Lung (tissue), 16 donors: ENCODE data around the gene COMMD1. TPM values are rescaled to one million over a fixed set of nuclear protein-coding genes. Genes with fewer than 3 reads are reported as not detected.
A peak's percentile ranks its signal among the peaks of the same experiment; 100 is the strongest.
"Not testable (repeated sequence)": the region's sequence is repeated elsewhere in the genome, so short reads cannot be mapped to it uniquely, and the experiment has no call there.

Experiments
- ATAC-seq: fragments of 200-7000 bp; cut with Tn5 transposase; one replicate; pipeline ENCODE4 v1.9.1; 2020; ENCODE audit warnings: moderate number of reproducible peaks; ENCODE audit not compliant: insufficient read depth, low FRiP score
- DNase-seq, 3 donors: peaks; one replicate each; pipeline ENCODE4 v3.0.0-alpha.2; 2013 to 2017
- H3K27ac ChIP-seq, 2 donors: one replicate each; pipeline ENCODE4 v1.5.1; 2013; ENCODE audit warnings: mild to moderate bottlenecking in 2 of 2, moderate library complexity in 2 of 2, control low read depth in 1 of 2, inconsistent platforms in 1 of 2, low read depth in 1 of 2, low read length in 1 of 2
- H3K27me3 ChIP-seq, 3 donors: one replicate each; pipeline ENCODE4 v1.5.1; 2013; ENCODE audit warnings: low read length in 2 of 3; ENCODE audit not compliant: control insufficient read depth in 3 of 3, insufficient read depth in 3 of 3
- H3K36me3 ChIP-seq, 4 donors: one replicate each; pipeline ENCODE4 v1.5.1; 2013; ENCODE audit warnings: low read length in 4 of 4, mild to moderate bottlenecking in 1 of 4, moderate library complexity in 1 of 4; ENCODE audit not compliant: control insufficient read depth in 4 of 4, insufficient read depth in 4 of 4
- H3K4me1 ChIP-seq, 5 donors: one replicate each; pipeline ENCODE4 v1.5.1; 2013; ENCODE audit warnings: low read length in 5 of 5, mild to moderate bottlenecking in 2 of 5, moderate library complexity in 1 of 5; ENCODE audit not compliant: control insufficient read depth in 5 of 5, insufficient read depth in 5 of 5
- H3K4me3 ChIP-seq: one replicate; pipeline ENCODE4 v1.5.1; 2013; ENCODE audit warnings: mild to moderate bottlenecking, control low read depth, moderate library complexity
- H3K9ac ChIP-seq, 2 donors: one replicate each; pipeline ENCODE4 v1.5.1; 2013; ENCODE audit warnings: low read length in 2 of 2, control low read depth in 1 of 2; ENCODE audit not compliant: insufficient read depth in 1 of 2
- H3K9me3 ChIP-seq, 4 donors: one replicate each; pipeline ENCODE4 v1.5.1; 2013; ENCODE audit warnings: low read length in 3 of 4, mild to moderate bottlenecking in 1 of 4, moderate library complexity in 1 of 4; ENCODE audit not compliant: control insufficient read depth in 4 of 4, insufficient read depth in 3 of 4
- WGBS, 2 donors: extraction: QIAGEN DNeasy Blood & Tissue Kit; methylation state at CpG; one replicate each; pipeline ENCODE4 v1.1.7; 2013; 5-methylcytosine and 5-hydroxymethylcytosine counted together
- long read RNA-seq, 5 donors: transcript quantifications; one replicate each; lab custom pipeline, GENCODE V29; 2026
- polyA plus RNA-seq, 2 donors: library from polyadenylated mRNA; stranded (reverse); fragments of 200-250 nt; gene quantifications; one replicate each; pipeline ENCODE4 v1.2.1, GENCODE V29; 2013
- total RNA-seq, 2 donors: library from RNA; depleted of rRNA in 1 of 2; stranded (reverse); fragments of >200 nt in 1 of 2; gene quantifications; one replicate each; pipeline ENCODE4 v1.2.1, GENCODE V29; 2014 to 2021
- TF ChIP-seq, protein P1 (sequence below): IDR thresholded peaks from 2 replicates; pipeline ENCODE4 v1.5.1; 2012; ENCODE audit warnings: mild to moderate bottlenecking; ENCODE audit errors: control extremely low read depth, extremely low read depth
- donor health status: control.
- donor health status: control.
- donor health status: Bipolar disorder and iron deficiency.
- donor health status: healthy.
- donor health status: DM: yes; HTN: yes; CAD: no.

COMMD1 gene
- total RNA-seq (10 to 100 TPM; 32.3 to 41.7 TPM), polyA plus RNA-seq (10 to 100 TPM; 31.0 to 38.1 TPM)
- long read RNA-seq, donor 1, transcript COMMD1-201 (3 exons, 911 nt) = major isoform, 20 of 28 reads
- long read RNA-seq, donor 1, partial matches to known transcripts = 7 of 28 reads
- long read RNA-seq, donor 1, other reads (novel, unspliced or antisense) = 0 of 28 reads
- long read RNA-seq, donor 2, transcript COMMD1-201 (3 exons, 911 nt) = major isoform, 17 of 18 reads
- long read RNA-seq, donor 2, partial matches to known transcripts = 0 of 18 reads
- long read RNA-seq, donor 2, other reads (novel, unspliced or antisense) = 0 of 18 reads
- long read RNA-seq, donor 3, transcript COMMD1-201 (3 exons, 911 nt) = major isoform, 18 of 26 reads
- long read RNA-seq, donor 3, partial matches to known transcripts = 5 of 26 reads
- long read RNA-seq, donor 3, other reads (novel, unspliced or antisense) = 0 of 26 reads
- long read RNA-seq, donor 4, transcript COMMD1-201 (3 exons, 911 nt) = major isoform, 9 of 19 reads
- long read RNA-seq, donor 4, partial matches to known transcripts = 9 of 19 reads
- long read RNA-seq, donor 4, other reads (novel, unspliced or antisense) = 0 of 19 reads
- long read RNA-seq, donor 5, transcript COMMD1-201 (3 exons, 911 nt) = major isoform, 43 of 43 reads
- long read RNA-seq, donor 5, partial matches to known transcripts = 0 of 43 reads
- long read RNA-seq, donor 5, other reads (novel, unspliced or antisense) = 0 of 43 reads

DNA sequence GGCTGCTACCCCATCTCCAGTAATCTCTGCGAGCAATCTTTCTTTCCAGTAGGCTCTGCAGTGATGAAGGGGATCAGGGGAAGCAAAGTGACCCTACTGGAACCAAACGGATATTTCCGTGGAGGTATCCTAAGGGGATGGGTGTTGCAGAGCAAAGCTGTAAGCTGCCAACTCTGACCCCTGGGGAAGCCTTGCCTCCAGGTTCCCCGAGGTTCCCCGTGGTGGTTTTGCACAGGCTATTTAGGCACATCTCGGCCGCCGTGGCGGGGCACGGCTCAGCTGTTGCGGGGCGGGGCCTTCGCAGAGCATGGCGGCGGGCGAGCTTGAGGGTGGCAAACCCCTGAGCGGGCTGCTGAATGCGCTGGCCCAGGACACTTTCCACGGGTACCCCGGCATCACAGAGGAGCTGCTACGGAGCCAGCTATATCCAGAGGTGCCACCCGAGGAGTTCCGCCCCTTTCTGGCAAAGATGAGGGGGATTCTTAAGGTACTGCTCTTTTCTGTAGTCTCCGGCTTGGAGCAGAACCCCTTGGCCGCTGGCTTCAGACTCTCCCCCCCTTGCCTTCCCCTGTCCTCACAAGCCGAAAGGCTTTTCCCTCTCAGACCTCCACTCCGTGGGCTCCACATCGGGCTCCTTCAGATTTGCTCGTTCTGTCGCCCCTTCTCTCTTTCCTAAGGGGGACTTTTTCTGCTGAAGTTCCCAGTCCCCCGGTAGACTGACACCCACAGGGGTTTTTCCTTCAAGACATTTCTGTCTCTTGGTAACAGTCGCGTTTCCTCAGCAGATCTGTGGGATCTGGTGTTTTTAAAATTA is at the start of gene COMMD1:
COMMD1 (plus strand) TSS at position 303 of the 814 bp plus-strand sequence; CDS start at position 308, 5 bp downstream.
- WGBS, 2 donors = 1% methylated on average over 33 of the region's 33 CpGs

GRCh38 chr2:61857224-61857623 is 48.2 kb upstream of the COMMD1 start:
- no peaks in the 10 kb centered on the region for H3K27me3 ChIP-seq
- TF ChIP-seq, protein P1, sequence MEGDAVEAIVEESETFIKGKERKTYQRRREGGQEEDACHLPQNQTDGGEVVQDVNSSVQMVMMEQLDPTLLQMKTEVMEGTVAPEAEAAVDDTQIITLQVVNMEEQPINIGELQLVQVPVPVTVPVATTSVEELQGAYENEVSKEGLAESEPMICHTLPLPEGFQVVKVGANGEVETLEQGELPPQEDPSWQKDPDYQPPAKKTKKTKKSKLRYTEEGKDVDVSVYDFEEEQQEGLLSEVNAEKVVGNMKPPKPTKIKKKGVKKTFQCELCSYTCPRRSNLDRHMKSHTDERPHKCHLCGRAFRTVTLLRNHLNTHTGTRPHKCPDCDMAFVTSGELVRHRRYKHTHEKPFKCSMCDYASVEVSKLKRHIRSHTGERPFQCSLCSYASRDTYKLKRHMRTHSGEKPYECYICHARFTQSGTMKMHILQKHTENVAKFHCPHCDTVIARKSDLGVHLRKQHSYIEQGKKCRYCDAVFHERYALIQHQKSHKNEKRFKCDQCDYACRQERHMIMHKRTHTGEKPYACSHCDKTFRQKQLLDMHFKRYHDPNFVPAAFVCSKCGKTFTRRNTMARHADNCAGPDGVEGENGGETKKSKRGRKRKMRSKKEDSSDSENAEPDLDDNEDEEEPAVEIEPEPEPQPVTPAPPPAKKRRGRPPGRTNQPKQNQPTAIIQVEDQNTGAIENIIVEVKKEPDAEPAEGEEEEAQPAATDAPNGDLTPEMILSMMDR = no peak
- peaks cover 0 to 14% (median 6%) of the 10 kb centered on the region in 5 donors for H3K4me1 ChIP-seq
- DNase-seq (no peak), ATAC-seq (no peak)
- WGBS, 2 donors = 79 to 83% methylated on average over 3 of the region's 3 CpGs
- no peak overlapping the region for H3K27ac ChIP-seq
- no peak overlapping the region for H3K9ac ChIP-seq
- no peak overlapping the region for H3K4me3 ChIP-seq
- no peaks in the 10 kb centered on the region for H3K36me3 ChIP-seq
- H3K9me3 ChIP-seq = peaks cover 0 to 5% (median 0%) of the 10 kb centered on the region in 4 donors

More for the DNA sequence above, at the start of gene COMMD1:
- no peaks in the 10 kb centered on the region for H3K27me3 ChIP-seq
- H3K27ac ChIP-seq = peak within 1 kb of the TSS; percentile 76 to 80
- peak; percentile 98 for ATAC-seq
- H3K9me3 ChIP-seq = no peaks in the 10 kb centered on the region
- peak within 1 kb of the TSS; percentile 67 for H3K4me3 ChIP-seq
- DNase-seq = peak; percentile 77 to 84 (median 78)
- peak within 1 kb of the TSS; percentile 75 to 93 for H3K9ac ChIP-seq
- TF ChIP-seq, protein P1 = no peak
- peaks cover 0 to 13% (median 0%) of the 10 kb centered on the region in 5 donors for H3K4me1 ChIP-seq
- H3K36me3 ChIP-seq = no peaks in the 10 kb centered on the region

DNA sequence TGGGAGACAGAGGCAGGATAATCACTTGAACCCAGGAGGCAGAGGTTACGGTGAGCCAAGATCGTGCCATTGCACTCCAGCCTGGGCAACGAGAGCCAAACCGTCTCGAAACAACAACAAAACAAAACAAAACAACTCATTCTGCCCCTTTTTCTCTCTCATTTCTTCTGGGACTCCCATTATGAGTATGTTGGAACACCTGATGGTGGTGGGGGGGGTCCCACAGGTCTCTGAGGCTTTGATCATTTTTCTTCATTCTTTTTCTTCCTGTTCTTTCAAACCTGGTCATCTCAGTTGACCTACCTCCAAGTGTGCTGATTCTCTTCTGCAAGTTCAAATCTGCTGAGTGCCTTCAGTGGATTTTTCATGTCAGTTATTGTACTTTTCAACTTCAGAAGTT is 43.4 kb upstream of the COMMD1 start:
- 97% methylated on average over 5 of the region's 5 CpGs for WGBS, 2 donors
- Histone ChIP-seq H3K9me3 (peaks cover 0 to 5% (median under 1%) of the 10 kb centered on the region in 4 donors), H3K9ac (no peak overlapping the region), H3K36me3 (peaks cover 10 to 23% (median 17%) of the 10 kb centered on the region in 4 donors), H3K4me1 (no peaks in the 10 kb centered on the region), H3K27me3 (no peaks in the 10 kb centered on the region), H3K4me3 (no peak overlapping the region), H3K27ac (no peak overlapping the region)
- ATAC-seq = no peak
- TF ChIP-seq, protein P1 = no peak
- no peak for DNase-seq

- not testable (repeated sequence) for H3K4me3 ChIP-seq, H3K9me3 ChIP-seq, H3K4me1 ChIP-seq, DNase-seq, H3K9ac ChIP-seq, H3K27ac ChIP-seq, ATAC-seq, H3K27me3 ChIP-seq
- H3K36me3 ChIP-seq = peaks cover 25 to 39% (median 34%) of the 10 kb centered on the region in 4 donors
- 98 to 99% methylated on average over 14 of the region's 14 CpGs for WGBS, 2 donors
These were observed 38.9 kb upstream of the COMMD1 start for GRCh38 chr2:61866482-61867089.
